ENCODE results near the gene CARMIL3. TPM values are rescaled to one million over a fixed set of nuclear protein-coding genes. Genes with fewer than 3 reads are reported as not detected.

CARMIL3 gene
- total RNA-seq, 6 experiments from 2014 or later, result 0.18 to 1.9 (median 0.29) TPM

DNA sequence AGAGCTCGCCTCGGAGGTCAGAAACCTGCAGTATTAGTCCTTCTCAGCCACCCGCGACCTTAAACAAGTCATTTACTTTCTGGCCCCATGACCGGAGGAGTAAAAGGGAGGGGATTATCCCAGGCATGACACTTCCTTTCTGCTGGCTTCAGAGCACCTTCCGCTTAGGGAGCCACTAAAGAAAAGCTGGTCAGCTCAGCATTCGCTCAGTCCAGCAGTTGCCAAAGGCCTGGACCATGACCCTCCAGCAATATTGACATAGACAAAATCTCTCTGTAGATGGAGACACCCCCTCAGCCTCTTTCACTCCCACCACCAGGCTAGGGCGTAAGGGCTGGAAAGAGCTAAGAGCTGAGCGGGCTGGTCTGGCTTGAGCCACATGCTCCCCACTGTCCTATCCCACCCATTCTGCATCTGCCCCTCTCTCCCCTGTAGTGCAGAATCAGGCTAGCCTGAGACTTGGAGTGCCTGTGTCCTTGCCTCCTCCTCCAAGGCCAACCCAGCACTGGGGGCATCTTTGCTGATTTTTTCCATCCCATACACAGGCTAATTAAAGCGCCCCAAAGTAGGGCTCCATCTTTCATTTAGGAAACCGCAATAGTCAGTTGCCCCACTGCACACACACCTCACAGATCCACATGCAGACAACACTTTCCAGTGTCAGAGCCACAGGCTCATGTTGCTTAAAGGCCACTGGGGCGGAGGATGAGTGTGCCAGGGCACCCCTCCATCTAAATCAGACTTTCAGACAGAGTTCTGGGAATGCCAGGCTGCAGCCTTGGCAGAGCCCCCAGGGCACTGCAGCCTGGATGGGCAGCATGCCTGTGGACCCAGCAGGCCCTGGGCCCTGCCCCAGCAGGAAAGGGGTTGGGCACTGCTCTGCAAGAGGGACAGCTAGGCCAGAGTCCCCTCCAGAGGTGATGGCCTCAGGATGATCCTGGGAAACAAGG, 15.6 kb downstream of the CARMIL3 start:
- peak; percentile 77 to 83 (median 82) for ATAC-seq
- Histone ChIP-seq H3K4me3 (peak overlapping the region in 2 of 3 donors; percentile 60 to 64), H3K27me3 (no peaks in the 10 kb centered on the region), H3K27ac (peak overlapping the region; percentile 8 to 87 (median 85)), H3K9me3 (no peaks in the 10 kb centered on the region), H3K4me1 (peaks cover 0 to 57% (median 17%) of the 10 kb centered on the region in 4 donors), H3K36me3 (no peaks in the 10 kb centered on the region)
- intact Hi-C loops (cut with DNase I), result loop anchor here in 1 of 2 donors (10.0 kb wide), 1 partner anchor 97 kb away; the partner anchor contains the start of gene IRF9
- peak in 2 of 3 donors; percentile 86 to 91 for DNase-seq
- WGBS (ENCODE audit: insufficient coverage, low coverage, low lambda C conversion rate, missing lambda C conversion rate), result 30% methylated on average over 5 of the region's 12 CpGs
- peak; percentile 27 for TF ChIP-seq POLR2A (IDR thresholded peaks at IDR 0.05)
- TF ChIP-seq, protein P1, sequence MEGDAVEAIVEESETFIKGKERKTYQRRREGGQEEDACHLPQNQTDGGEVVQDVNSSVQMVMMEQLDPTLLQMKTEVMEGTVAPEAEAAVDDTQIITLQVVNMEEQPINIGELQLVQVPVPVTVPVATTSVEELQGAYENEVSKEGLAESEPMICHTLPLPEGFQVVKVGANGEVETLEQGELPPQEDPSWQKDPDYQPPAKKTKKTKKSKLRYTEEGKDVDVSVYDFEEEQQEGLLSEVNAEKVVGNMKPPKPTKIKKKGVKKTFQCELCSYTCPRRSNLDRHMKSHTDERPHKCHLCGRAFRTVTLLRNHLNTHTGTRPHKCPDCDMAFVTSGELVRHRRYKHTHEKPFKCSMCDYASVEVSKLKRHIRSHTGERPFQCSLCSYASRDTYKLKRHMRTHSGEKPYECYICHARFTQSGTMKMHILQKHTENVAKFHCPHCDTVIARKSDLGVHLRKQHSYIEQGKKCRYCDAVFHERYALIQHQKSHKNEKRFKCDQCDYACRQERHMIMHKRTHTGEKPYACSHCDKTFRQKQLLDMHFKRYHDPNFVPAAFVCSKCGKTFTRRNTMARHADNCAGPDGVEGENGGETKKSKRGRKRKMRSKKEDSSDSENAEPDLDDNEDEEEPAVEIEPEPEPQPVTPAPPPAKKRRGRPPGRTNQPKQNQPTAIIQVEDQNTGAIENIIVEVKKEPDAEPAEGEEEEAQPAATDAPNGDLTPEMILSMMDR (IDR thresholded peaks at IDR 0.05), result no peak

- TF ChIP-seq, protein P1 (IDR thresholded peaks at IDR 0.05), result no peak
- no peak for TF ChIP-seq POLR2A (IDR thresholded peaks at IDR 0.05)
- no peak for ATAC-seq
- Histone ChIP-seq H3K4me1 (peaks cover 0 to 54% (median 17%) of the 10 kb centered on the region in 4 donors), H3K36me3 (no peaks in the 10 kb centered on the region), H3K27ac (peak overlapping the region in 1 of 3 donors; percentile 85), H3K9me3 (no peaks in the 10 kb centered on the region), H3K27me3 (no peaks in the 10 kb centered on the region), H3K4me3 (no peak overlapping the region)
- no peak for DNase-seq
- intact Hi-C loops (cut with DNase I), result loop anchor here in 1 of 2 donors (10.0 kb wide), 1 partner anchor 96 kb away; the partner anchor contains the start of gene IRF9
- no CpG with 5 or more reads among the region's 10 CpGs for WGBS (ENCODE audit: insufficient coverage, low coverage, low lambda C conversion rate, missing lambda C conversion rate)
These were observed 17.1 kb downstream of the CARMIL3 start for GRCh38 chr14:24068711-24069410.

GRCh38 chr14:24069411-24069735, 17.6 kb downstream of the CARMIL3 start:
- Histone ChIP-seq H3K27ac (no peak overlapping the region), H3K36me3 (no peaks in the 10 kb centered on the region), H3K9me3 (no peaks in the 10 kb centered on the region), H3K4me3 (no peak overlapping the region), H3K27me3 (no peaks in the 10 kb centered on the region), H3K4me1 (peaks cover 0 to 54% (median 17%) of the 10 kb centered on the region in 4 donors)
- no peak for ATAC-seq
- DNase-seq, result no peak
- 100% methylated on average over 2 of the region's 6 CpGs for WGBS (ENCODE audit: insufficient coverage, low coverage, low lambda C conversion rate, missing lambda C conversion rate)
- TF ChIP-seq, protein P1 (IDR thresholded peaks at IDR 0.05), result no peak
- TF ChIP-seq POLR2A (IDR thresholded peaks at IDR 0.05), result no peak
- intact Hi-C loops (cut with DNase I), result loop anchor here in 1 of 2 donors (10.0 kb wide), 1 partner anchor 95 kb away; the partner anchor contains the start of gene IRF9

DNA sequence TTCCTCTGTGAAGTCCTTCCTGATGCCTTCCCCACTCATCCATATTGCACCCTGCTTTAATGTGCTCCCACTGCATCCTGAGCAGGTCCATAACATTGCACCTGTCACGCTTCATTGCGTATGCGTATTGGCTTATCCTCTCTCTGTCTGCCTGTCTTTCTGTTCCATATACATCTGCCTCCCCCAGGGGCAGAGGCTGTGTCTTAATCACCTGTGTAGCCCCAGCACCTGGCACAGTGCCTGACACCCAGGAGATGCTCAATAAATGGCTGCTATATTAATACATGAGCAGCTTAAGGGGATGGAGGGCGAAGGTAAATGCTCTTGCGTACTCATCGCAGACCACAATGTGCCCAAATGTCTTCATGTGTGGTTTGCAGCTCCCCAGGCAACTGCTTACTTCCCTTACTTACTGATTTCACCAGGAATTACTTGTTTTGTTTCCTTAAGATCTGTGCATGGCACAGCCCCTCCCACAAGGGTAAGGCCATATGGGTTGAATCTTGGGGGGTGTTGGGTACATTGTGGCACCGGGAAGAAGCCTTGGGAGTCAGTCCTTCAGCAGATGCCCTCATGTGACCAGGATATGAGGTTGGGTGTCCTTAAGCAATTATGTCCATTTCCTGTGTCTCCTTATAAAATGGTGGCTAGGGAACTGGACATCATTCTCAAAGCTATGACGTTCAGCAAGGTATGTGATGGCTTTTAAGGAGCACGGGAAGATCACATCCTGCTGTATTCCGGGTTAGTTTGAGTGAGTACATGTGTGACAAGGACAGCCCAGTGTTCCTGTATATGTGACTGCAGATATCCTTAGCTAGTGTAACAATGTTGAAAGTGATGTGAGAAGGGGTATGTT, 18.7 kb downstream of the CARMIL3 start:
- Histone ChIP-seq H3K4me1 (peaks cover 0 to 62% (median 21%) of the 10 kb centered on the region in 4 donors), H3K27me3 (no peaks in the 10 kb centered on the region), H3K27ac (no peak overlapping the region), H3K36me3 (no peaks in the 10 kb centered on the region), H3K4me3 (no peak overlapping the region), H3K9me3 (no peaks in the 10 kb centered on the region)
- ATAC-seq, result no peak
- TF ChIP-seq POLR2A (IDR thresholded peaks at IDR 0.05), result no peak
- TF ChIP-seq, protein P1 (IDR thresholded peaks at IDR 0.05), result no peak
- DNase-seq, result no peak
- intact Hi-C loops (cut with DNase I), result no loop called here
- WGBS (ENCODE audit: insufficient coverage, low coverage, low lambda C conversion rate, missing lambda C conversion rate), result 81% methylated on average over 7 of the region's 10 CpGs

Data from right lobe of liver (tissue), 6 donors.